K562 (cell line): ENCODE measurements around the gene FAIM. TPM values are rescaled to one million over a fixed set of nuclear protein-coding genes. Genes with fewer than 3 reads are reported as not detected.
A peak's percentile ranks its signal among the peaks of the same experiment; 100 is the strongest.

Source experiments
- ATAC-seq: fragments of 200-7000 bp; cut with Tn5 transposase; 3 replicates; pipeline ENCODE4 v1.9.1; 2020; ENCODE audit warnings: moderate library complexity
- BruUV-seq: library from RNA; stranded (reverse); fragments of 400-500 nt; replicated peaks from 2 replicates; lab custom pipeline; 2021; lab: Mats Ljungman, UMichigan
- CTCF ChIA-PET: fragments of 300-600 bp; formaldehyde crosslinking; extraction: SDS; loops from one replicate; lab custom pipeline; 2021; ENCODE audit warnings: low intra/inter-chr PET ratio; lab: Yijun Ruan, JAX
- POLR2A ChIA-PET: fragments of 300-600, 350-650 bp; sonication (Branson Sonifier 250); formaldehyde crosslinking; extraction: SDS; loops from one replicate; lab custom pipeline; 2021; ENCODE audit warnings: antibody characterized with exemption, inconsistent platforms; lab: Yijun Ruan, JAX
- DNase-seq, 4 experiments: peaks; one replicate each; pipeline versions ENCODE4 v3.0.0 to v3.0.0-alpha.2; 2011 to 2018; ENCODE audit warnings: low spot score in 3 of 4, mixed read lengths in 3 of 4; ENCODE audit errors: extremely low read depth in 1 of 4
- FAIRE-seq: peaks from 2 replicates; lab custom pipeline; 2011; peaks lifted over from hg19 to GRCh38; lab: Jason Lieb, UNC
- H2AFZ ChIP-seq: 2 replicates; pipeline ENCODE4 v1.6.0; 2011; ENCODE audit warnings: low read depth, low read length, control low read depth, inconsistent platforms
- H3K27ac ChIP-seq: fragments of 200-600 bp; 3 replicates; pipeline ENCODE4 v1.8.0; 2011; ENCODE audit warnings: low read depth, mild to moderate bottlenecking, control low read depth, inconsistent platforms, low read length, moderate library complexity, mixed read lengths; ENCODE audit errors: extremely low read depth
- H3K27me3 ChIP-seq, 2 experiments: fragments of 300-600 bp in 1 of 2; 2 replicates in 1 of 2; 3 replicates in 1 of 2; pipeline versions ENCODE4 v1.6.0 to v1.8.0; 2011; ENCODE audit warnings: inconsistent platforms in 2 of 2, low read length in 2 of 2, mild to moderate bottlenecking in 1 of 2, mixed read lengths in 1 of 2, moderate library complexity in 1 of 2; ENCODE audit not compliant: control insufficient read depth in 2 of 2, insufficient read depth in 2 of 2
- H3K36me3 ChIP-seq: fragments of 300-600 bp; 3 replicates; pipeline ENCODE4 v1.8.0; 2011; ENCODE audit warnings: mild to moderate bottlenecking, low read length, inconsistent platforms; ENCODE audit not compliant: control insufficient read depth, insufficient read depth
- H3K4me1 ChIP-seq, 2 experiments: fragments of 200-600 bp in 1 of 2; replicated peaks in 1 of 2; 2 replicates in 1 of 2; 3 replicates in 1 of 2; pipeline versions ENCODE4 v1.5.1 to v1.8.0; 2011; ENCODE audit warnings: inconsistent platforms in 2 of 2, low read length in 2 of 2, mild to moderate bottlenecking in 1 of 2, mixed read lengths in 1 of 2, moderate library complexity in 1 of 2; ENCODE audit not compliant: control insufficient read depth in 2 of 2, insufficient read depth in 2 of 2
- H3K4me2 ChIP-seq: 2 replicates; pipeline ENCODE4 v1.6.1; 2011; ENCODE audit warnings: low read length, control low read depth, inconsistent platforms, mixed read lengths; ENCODE audit not compliant: insufficient read depth
- H3K4me3 ChIP-seq: fragments of 200-600 bp; sonication (generic), shearing (Covaris generic); 2 replicates; pipeline ENCODE4 v1.5.1; 2016; ENCODE audit warnings: control low read depth, inconsistent platforms
- H3K79me2 ChIP-seq: fragments of 200-600 bp; 3 replicates; pipeline ENCODE4 v1.8.0; 2011; ENCODE audit warnings: low read length, inconsistent platforms; ENCODE audit not compliant: control insufficient read depth, insufficient read depth
- H3K9ac ChIP-seq, 2 experiments: 2 replicates each; pipeline versions ENCODE4 v1.6.0 to v1.6.1; 2011; ENCODE audit warnings: low read depth in 2 of 2, low read length in 2 of 2, control low read depth in 1 of 2, inconsistent platforms in 1 of 2, mild to moderate bottlenecking in 1 of 2, mixed read lengths in 1 of 2; ENCODE audit not compliant: insufficient read depth in 1 of 2
- H3K9me1 ChIP-seq: one replicate; pipeline ENCODE4 v1.6.0; 2011; ENCODE audit warnings: inconsistent platforms, mild to moderate bottlenecking, low read length, moderate library complexity; ENCODE audit not compliant: control insufficient read depth, insufficient read depth
- H3K9me3 ChIP-seq: replicated peaks from 2 replicates; pipeline ENCODE4 v1.5.1; 2011; ENCODE audit warnings: low read depth, low read length, inconsistent platforms; ENCODE audit not compliant: control insufficient read depth, insufficient read depth
- H4K20me1 ChIP-seq: replicated peaks from 2 replicates; pipeline ENCODE4 v1.6.1; 2011; ENCODE audit warnings: low read length, inconsistent platforms, mixed read lengths; ENCODE audit not compliant: control insufficient read depth, insufficient read depth
- RBM25 ChIP-seq: fragments of 200-400 bp; formaldehyde crosslinking; IDR thresholded peaks from 2 replicates; pipeline ENCODE4 v1.6.1; 2018; ENCODE audit warnings: low read length, low read depth, moderate library complexity; ENCODE audit not compliant: severe bottlenecking
- SMARCE1 ChIP-seq: fragments of 450-650 bp; IDR thresholded peaks from 2 replicates; pipeline ENCODE4 v1.7.1; 2016; ENCODE audit warnings: mild to moderate bottlenecking
- ZNF586 ChIP-seq: fragments of 450-650 bp; formaldehyde crosslinking; conservative IDR thresholded peaks from 2 replicates; pipeline ENCODE4 v1.4.0; 2020; ENCODE audit warnings: mild to moderate bottlenecking, moderate library complexity
- in situ Hi-C: fragments of 300-500 bp; cut with MboI; formaldehyde crosslinking; loops from 4 replicates; pipeline ENCODE4 v1.15.0; 2018; ENCODE audit warnings: inconsistent platforms, mixed read lengths
- intact Hi-C: fragments of 100-400 bp; cut with micrococcal nuclease; formaldehyde crosslinking; loops from 2 replicates; pipeline ENCODE4 v1.14.2; 2022
- polyA plus RNA-seq, 8 experiments: library from polyadenylated mRNA; depleted of rRNA in 4 of 8; stranded (reverse) in 5 of 8; unstranded in 3 of 8; fragments of >200 nt; fragmentation: Nextera tagmentation in 2 of 8; fragmentation: Illumina TruSeq in 1 of 8; extraction: Ambion mirVana in 2 of 8; extraction: Trizol in 1 of 8; gene quantifications; 2 replicates each; pipeline versions ENCODE4 v1.2.1 to v1.2.3, GENCODE V29; 2011 to 2014; ENCODE audit warnings: inconsistent platforms in 1 of 8, missing spikeins in 1 of 8
- total RNA-seq, 7 experiments: library from RNA; depleted of rRNA in 6 of 7; stranded (reverse); fragments of >200 nt in 6 of 7; fragmentation: Illumina TruSeq in 2 of 7; extraction: Trizol in 2 of 7; gene quantifications; 2 replicates each; pipeline versions ENCODE4 v1.2.1 to v1.2.3, GENCODE V29; 2011 to 2021; ENCODE audit warnings: low replicate concordance in 1 of 7
- TF ChIP-seq, protein P1 (sequence below): fragments of 250-450 bp; sonication (Bioruptor Pico); IDR thresholded peaks from 2 replicates; pipeline ENCODE4 v1.5.1; 2021; ENCODE audit warnings: mild to moderate bottlenecking

FAIM gene
- total and polyA plus RNA-seq, 9 of the 15 experiments (the other 6 are each of a cell fraction or from before 2014, with no cell fraction given): 2.5 to 7.9 (median 6.6) TPM

DNA sequence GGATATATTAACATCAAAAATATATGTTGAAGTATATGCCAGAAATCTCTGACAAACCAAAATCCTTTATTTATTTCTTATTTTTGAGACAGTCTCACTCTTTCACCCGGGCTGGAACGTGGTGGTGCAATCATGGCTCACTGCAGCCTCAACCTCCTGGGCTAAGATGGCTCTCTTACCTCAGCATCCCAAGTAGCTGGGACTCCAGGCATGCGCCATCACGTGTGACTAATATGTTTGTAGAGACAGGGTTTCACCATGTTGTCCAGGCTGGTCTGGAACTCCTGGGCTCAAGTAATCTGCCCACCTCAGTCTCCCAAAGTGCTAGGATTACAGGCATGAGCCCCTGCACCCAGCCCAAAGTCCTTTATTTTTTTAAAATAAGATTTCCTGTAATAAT, 11.9 kb downstream of the FAIM start (continued):
- TF ChIP-seq, protein P1, sequence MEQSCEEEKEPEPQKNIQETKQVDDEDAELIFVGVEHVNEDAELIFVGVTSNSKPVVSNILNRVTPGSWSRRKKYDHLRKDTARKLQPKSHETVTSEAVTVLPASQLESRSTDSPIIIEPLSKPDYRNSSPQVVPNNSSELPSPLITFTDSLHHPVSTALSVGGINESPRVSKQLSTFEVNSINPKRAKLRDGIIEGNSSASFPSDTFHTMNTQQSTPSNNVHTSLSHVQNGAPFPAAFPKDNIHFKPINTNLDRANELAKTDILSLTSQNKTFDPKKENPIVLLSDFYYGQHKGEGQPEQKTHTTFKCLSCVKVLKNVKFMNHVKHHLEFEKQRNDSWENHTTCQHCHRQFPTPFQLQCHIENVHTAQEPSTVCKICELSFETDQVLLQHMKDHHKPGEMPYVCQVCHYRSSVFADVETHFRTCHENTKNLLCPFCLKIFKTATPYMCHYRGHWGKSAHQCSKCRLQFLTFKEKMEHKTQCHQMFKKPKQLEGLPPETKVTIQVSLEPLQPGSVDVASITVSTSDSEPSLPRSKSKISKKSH: no peak
- TF ChIP-seq ZNF586 (CRISPR knock-in tag): no peak

DNA sequence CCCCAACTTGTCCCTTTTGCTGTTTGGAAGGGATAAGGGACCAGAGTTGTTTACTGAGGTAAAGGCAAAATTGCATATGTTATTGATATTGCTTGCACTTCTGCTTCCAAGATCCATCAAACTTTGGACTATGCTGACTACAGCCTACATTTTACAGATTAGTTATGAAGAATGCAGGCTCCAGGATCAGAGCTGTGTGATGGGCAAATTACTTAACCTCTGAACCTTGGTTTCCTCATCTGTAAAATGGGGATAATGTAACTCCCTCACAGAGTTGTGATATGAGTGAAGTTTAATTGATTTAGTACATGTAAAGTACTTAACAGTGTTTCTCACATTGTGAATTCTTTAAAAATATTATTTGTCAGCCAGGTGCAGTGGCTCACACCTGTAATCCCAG, 15.9 kb downstream of the FAIM start:
- intact Hi-C loops: no loop called here
- peak; percentile 69 for TF ChIP-seq RBM25
- no peak for TF ChIP-seq SMARCE1
- TF ChIP-seq, all 486 proteins: peak for 1
- H4K20me1 ChIP-seq: no peaks in the 10 kb centered on the region
- in situ Hi-C loops: no loop called here
- H3K36me3 ChIP-seq: no peaks in the 10 kb centered on the region
- no peak overlapping the region for H3K27ac ChIP-seq
- no peaks in the 10 kb centered on the region for H3K9me3 ChIP-seq
- FAIRE-seq (no peak), DNase-seq (no peak), ATAC-seq (no peak)
- H3K4me3 ChIP-seq: no peak overlapping the region
- ChIA-PET POLR2A (interaction anchor here (0.6 to 0.8 kb wide), 2 partner anchors 339 to 345 kb away, joined by 3 to 4 read pairs; no protein-coding TSS in a partner anchor), CTCF (no interaction called here)
- no peak overlapping the region for H3K4me2 ChIP-seq
- H3K79me2 ChIP-seq: no peaks in the 10 kb centered on the region
- no peak overlapping the region for H2AFZ ChIP-seq
- no peak overlapping the region for H3K9ac ChIP-seq
- no peaks in the 10 kb centered on the region for H3K9me1 ChIP-seq
- peaks cover 0 to 5% of the 10 kb centered on the region in 2 experiments; a peak in 2 of 5 replicates for H3K27me3 ChIP-seq
- BruUV-seq: no TSS peak
- no peaks in the 10 kb centered on the region for H3K4me1 ChIP-seq
